HG03064 (cell line): ENCODE results near the gene GCAT.

Source experiments
- ATAC-seq: cut with Tn5 transposase; IDR thresholded peaks from one replicate; pipeline ENCODE4 v1.9.1; 2021; ENCODE audit warnings: low read depth; ENCODE audit not compliant: unreplicated experiment

GCAT gene

DNA sequence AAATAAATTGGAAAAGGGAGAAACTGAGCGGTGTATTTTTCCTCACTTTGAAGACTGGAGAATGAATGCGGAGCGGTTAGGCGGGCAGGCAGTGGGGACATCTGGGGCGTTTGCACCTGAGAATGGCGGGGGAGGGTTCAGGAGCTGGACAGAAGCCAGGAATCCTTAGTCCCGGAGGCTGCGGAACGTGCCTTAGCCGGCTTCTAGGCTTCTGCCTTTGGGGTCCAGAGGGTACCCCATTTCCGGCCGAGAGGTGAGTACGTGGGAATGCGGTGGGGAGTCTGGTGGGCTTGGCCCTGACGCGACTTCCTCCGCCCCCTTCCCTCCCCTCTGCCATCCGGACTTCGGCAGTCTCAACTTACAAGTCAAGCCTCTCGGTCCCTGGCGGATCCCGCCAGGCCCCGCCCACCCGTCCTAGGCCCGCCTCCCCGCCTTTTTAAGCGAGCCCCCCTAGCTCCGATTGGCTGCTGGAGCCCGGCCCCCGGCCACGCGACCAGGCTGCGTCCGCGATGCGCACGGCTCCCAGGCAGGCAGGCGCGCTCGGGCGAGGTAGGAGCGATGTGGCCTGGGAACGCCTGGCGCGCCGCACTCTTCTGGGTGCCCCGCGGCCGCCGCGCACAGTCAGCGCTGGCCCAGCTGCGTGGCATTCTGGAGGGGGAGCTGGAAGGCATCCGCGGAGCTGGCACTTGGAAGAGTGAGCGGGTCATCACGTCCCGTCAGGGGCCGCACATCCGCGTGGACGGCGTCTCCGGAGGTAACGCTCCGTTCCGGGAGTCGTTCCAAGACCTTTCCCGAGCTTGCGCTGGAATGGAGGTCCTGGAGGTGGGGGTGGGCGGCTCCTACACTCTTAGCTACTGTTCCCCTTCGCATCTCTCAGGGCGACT is at the start of gene GCAT:
TSS of gene GCAT (plus strand) at position 525 of the 884 bp plus-strand sequence. CDS start at position 559, 34 bp downstream.
- peak; percentile 83 for ATAC-seq

DNA sequence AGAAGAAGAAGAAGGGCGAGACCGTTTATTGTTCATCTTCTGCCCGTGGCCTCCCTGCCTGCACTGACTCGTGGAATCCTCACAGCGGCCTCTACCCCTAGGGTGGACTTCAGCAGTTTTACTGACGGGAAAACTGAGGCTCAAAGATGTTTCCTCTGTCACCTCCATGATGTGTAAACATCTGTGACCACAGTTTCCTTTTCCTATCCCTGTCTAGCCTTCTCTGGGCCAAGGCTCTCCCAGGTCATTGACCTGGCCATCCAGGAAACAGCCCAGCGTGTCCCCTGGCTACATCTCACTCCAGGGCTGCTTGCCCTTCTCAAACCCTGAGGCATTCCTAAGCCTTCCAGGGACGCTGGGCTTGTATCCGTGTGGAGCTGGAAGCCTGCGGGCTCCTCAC is 49.0 kb upstream of the GCAT start:
- ATAC-seq = no peak

DNA sequence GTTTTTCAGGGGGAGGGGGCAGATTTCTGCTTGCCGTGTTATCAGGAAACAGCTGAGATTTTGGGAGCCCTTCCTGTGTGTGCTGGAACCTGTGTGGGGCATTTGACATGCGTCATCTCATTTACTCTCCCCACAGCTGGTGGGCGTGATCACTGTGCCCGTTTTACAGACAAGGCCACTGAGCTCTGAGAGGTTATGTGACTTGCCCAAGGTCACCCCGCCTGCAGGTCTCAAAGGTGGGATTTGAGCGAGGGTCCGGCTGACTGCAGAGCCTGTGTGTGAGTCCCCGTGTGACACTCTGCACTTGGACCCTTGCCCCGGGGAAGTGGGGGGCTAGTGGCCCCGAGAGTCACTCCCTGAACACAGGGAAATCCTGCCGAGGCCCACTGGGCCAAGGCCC is 48.5 kb upstream of the GCAT start:
- no peak for ATAC-seq

DNA sequence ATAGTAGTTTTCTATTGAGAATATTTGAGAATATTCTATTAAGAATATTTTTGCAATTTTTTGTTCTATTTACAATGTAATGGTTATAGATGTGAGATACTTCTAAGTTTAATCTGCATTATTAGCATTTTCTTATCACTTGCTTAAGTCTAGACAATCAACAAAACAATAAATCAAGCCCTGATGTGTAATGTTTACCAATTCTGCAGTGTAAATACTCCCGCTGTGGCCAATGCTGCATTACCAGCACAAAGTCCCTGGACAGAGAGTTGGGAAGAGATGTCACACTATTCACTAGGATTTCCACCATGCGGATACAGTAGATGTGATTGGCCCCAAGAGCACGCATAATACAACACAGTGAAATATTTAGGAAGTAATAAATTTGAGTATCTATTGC is 47.6 kb upstream of the GCAT start:
- ATAC-seq = no peak

DNA sequence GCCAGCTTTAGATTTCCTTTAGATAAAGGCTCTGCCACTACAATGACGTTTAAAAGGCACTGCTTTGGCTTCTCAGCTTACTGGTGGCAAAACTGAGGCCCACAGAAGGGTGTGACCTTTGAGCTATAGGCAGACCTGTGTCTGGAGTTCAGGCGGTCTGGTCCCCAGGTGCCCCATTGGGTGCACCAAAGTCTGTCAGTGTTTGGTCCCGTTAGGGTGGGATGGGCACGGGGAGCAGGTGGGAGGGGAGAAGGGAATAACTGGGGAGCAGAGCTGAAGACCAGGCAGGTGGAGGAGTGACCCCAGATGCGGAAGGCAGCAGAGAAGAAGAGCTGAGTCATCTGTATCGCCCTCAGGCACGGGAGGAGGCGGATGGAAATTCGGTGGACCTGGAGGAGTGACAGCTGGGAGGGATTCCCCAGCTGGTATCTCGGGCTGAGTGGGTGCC is 45.3 kb upstream of the GCAT start:
- ATAC-seq = no peak

DNA sequence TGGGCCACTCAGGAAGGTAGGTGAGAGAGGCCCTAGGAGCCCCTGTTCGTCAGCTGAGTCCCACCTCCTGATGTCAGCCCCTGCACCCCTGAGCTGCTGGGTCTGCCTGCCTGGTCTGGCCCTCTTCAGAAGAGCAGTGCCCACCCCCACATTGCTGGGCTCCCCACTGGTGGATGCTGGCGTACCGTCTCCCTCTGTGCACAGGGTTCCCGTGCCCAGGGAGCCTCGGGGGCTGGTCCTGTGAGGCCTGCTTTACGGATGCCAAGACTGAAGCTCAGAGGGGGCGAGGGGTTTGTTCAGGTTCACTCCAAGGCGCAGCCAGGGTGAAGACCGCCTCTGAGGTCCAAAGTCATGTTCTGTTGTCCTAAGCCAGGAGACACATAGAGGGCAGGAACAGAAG is 44.7 kb upstream of the GCAT start:
- no peak for ATAC-seq

DNA sequence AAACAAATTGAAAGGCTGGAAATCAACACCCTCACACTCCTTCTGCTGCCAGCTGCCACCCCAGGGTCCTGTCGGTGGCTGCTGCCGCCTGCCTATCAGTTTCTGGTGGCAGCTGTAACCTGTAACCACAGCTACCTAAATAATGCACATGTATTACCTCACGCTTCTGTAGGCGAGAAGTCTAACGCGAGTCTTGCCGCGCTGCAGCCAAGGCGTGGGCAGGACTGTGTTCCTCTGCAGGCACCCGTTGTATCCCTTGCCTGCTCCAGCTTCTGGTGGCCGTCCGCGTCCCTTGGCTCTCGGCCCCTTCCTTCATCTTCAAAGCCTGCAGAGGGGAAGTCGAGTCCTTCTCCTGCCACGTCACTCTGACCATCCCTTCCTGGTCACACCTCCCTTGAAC is 44.1 kb upstream of the GCAT start:
- no peak for ATAC-seq

DNA sequence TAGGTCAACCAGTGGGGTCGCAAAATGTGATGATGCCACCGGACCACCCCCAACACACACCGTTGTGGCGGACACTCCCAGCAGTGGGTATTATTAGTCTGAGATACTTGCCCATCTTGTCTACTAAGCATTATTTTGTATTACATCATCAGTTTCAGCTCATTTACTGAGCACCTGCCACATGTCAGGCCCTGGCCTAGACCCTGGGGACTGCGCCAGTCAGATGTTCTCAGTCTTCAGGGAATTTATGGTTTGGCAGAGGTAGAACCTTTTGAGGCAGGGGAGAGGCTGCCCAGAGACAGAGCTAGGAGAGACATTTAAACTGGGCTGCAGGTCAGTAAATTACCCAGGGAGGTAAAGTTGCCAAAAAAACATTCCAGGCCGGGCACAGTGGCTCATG is 43.1 kb upstream of the GCAT start:
- no peak for ATAC-seq

DNA sequence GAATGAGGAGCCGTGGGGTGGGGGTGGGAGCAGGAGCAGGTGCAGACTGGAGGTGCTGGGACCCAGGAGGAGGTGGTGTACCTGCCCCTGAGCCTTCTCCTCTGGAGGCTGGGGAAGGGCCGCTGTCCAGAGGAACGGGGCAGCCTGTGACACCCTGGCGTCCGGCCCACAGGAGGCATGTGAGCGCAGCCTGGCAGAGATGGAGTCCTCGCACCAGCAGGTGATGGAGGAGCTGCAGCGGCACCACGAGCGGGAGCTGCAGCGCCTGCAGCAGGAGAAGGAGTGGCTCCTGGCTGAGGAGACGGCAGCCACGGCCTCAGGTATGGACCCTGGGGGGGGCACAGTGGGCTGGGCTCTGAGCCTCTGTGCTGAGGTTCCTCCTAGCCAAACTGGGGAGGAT is 42.2 kb upstream of the GCAT start:
- no peak for ATAC-seq

DNA sequence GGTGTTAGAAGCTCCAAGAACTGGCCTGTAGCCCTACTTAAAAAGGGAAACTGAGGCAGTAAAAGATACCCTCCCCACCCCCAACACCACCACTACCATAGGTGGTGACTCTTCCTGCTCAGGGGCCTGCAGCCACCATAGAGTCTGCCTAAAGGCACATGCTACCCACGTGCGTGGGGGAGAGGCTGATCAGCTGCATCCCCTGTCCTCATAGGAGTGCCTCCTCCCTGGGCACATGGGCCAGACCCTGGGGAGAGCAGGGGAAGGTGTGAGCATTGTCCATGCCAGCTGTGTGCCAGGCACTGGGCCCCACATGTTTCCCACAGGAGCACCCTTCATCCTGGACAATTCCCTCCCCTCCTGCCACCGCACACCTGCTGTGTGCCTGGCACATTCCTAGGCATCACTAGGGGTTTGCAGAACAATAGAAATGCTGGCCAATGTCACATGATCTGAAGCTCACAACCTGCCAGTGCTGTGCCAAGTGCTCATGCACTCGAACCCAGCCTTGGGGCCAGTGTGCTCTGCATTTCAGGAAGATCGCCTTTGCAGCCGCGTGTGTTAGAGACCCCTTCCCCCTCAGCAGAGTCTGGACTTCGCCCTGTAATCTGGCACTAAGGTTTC is 41.7 kb upstream of the GCAT start:
- no peak for ATAC-seq

DNA sequence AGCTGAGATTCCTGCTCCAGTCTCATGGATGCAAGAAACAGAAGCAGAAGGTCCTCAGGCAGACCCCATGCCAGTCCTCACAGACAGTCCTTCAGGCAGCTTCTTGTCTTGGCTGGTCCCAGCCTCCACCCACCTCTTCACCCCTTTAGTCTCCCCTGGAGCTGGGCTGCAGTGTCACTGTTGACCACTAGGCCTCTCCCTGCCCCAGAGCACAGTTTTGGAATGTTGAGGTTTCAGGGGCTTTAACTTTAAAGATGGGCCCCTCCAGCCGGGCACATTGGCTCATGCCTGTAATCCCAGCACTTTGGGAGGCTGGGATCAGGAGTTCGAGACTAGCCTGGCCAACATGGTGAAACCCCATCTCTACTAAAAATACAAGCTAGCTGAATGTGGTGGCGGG is 39.5 kb upstream of the GCAT start:
- ATAC-seq = no peak

DNA sequence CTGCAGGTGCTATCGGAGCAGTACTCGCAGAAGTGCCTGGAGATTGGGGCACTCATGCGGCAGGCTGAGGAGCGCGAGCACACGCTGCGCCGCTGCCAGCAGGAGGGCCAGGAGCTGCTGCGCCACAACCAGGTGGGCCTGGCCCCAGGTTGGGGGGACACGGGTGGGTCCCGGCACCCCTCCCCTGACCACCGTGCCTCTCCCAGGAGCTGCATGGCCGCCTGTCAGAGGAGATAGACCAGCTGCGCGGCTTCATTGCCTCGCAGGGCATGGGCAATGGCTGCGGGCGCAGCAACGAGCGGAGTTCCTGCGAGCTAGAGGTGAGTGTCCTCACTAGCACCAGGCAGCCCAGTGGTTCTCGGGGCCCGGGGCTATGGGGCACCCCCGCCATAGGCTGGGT is 38.7 kb upstream of the GCAT start:
- ATAC-seq = no peak

DNA sequence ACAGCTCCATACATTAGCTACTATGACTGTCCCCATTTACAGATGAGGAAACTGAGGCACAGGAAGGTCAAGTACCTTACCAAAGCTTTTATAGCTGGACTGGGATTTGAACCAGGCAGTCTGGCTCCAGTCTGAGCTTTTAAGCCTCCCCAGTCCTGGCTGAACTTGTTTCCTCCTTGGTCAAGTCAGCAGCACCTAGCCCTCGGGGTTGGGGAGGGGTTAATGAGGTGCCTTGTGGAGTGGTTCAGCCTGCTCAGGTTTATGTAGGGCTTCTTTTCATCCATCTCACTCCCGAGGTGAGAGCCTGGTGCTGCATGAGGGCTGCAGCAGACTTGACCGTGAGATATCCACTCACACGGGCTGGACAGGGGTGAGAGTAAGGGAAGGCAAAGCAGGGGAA is 36.7 kb upstream of the GCAT start:
- no peak for ATAC-seq

DNA sequence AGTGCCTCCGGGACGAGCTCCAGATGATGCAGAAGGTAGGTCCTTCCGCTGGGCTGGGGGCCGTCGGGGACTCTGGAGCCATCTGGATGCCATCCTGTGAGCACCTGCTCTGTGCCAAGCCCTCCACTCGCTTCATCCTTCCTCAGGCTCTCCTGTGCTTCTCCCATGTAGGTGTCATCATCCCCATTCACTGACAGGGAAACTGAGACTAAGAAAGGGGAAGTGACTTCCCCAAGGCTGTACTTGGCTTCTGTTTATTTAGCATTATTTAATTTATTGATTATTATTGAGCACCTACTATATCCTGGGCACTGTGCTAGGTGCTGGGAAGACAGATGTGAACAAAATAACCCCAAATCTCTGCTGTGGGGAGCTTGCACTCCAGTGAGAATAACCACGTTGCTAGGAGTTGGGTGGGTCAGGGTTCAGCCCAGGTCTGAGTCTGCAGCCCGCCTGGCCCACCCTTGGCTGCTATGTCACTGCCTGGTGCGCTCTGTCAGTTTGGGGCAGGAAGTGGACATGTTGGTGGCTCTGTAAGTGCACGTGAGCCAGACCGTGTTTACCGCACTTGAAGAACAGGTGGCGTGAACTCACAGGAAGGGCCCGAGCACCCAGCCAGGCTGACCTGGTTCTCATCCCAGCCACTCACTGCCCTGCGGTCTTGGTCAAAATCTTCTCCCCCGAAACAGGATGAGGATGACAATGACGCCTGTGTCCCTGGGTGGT is 35.9 kb upstream of the GCAT start:
- ATAC-seq = no peak

DNA sequence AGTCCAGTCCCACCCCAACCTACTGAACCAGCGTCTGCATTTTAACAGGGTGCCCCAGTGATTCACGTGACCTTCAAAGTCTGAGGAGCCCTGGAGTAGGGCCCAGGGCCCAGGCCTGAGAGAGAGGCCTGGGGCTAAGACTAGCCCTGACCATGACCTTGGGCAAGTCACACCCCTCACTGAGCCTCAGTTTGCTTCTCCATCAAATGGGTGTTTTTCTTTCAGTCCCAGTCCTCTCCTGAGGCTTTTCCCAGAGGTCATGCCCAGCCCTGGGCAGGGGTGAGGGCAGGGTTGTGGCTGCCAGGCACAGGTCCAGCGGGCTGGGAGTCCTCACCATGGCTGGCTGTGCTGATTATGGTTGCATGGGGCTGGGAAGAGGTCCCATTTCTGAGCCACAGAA is 33.0 kb upstream of the GCAT start:
- no peak for ATAC-seq

DNA sequence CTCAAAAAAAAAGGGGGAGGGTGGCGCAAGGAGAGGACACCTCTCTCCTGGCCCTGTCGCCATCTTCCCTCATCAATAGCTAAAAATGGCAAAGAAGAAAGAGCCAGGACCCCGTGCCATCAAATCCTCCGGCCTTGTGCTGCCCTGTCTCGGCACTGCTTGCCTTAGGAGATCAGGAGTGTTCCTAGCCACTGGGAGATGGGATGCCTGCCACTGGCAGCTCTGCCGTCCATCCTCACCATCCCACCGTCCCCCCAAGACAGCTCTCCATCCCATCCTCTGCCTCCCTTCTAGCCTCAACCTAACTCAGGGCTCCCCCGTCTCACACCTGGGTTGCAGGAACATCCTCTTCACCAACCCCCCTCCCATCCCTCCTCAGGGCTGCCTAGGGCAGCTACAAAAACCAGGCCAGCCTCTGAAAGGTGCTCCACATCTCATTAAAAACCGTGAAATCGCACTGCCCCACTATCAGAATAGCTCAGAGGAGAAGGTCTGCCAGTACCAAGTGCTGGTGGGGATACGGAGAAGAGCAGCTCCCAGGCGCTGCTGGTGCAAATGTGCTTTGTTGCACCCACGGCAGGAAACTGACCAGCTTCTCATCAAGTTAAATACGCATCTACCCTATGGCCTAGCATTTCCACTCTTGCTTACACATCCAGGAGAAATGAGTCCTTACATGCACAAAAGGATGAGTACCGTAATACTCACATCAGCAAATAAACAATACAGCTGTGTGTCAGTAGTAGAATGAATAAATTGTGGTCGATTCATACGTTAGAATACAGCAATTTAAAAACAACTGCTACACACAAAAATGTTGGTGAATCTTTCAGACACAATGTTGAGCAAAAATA is 31.7 kb upstream of the GCAT start:
- no peak for ATAC-seq

DNA sequence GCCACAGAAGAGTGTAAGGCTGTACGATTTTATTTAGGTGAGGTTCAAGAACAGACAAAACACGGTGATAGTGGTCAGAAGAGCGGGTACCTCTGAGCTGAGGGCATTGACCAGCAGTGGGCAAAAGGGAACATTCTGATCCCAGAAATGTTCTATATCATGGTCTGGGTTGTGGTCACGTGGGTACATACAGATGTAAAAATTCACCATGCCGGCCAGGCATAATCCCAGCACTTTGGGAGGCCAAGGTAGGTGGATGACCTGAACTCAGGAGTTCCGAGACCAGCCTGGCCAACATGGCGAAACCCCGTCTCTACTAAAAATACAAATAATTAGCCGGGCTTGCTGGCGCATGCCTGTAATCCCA is 31.1 kb upstream of the GCAT start:
- no peak for ATAC-seq

DNA sequence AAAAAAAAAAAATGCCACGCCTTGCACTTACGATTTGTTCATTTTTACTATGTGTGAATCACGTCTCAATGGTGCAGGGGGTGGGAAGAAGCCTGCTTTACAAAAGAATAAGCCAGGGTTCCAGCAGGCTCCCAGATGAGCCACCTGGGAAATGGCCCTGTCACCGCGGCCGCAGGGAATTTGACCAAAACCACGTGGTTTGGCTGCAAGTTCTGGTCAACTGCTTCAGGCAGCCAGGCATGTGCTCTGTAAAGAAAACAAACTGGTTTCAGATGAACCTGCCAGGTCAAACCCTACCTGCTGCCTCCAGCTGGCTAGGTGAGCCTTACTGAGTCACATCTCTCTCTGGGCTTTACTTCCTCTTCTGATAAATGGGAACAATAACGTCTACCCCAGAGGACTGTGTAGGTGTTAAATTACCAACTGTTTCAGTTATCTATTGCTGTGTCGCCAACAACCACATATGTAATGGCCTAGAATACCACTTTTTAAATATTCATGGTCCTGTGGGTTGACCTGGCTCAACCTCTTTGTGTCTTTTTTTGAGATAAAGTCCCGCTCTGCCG is 30.5 kb upstream of the GCAT start:
- no peak for ATAC-seq

DNA sequence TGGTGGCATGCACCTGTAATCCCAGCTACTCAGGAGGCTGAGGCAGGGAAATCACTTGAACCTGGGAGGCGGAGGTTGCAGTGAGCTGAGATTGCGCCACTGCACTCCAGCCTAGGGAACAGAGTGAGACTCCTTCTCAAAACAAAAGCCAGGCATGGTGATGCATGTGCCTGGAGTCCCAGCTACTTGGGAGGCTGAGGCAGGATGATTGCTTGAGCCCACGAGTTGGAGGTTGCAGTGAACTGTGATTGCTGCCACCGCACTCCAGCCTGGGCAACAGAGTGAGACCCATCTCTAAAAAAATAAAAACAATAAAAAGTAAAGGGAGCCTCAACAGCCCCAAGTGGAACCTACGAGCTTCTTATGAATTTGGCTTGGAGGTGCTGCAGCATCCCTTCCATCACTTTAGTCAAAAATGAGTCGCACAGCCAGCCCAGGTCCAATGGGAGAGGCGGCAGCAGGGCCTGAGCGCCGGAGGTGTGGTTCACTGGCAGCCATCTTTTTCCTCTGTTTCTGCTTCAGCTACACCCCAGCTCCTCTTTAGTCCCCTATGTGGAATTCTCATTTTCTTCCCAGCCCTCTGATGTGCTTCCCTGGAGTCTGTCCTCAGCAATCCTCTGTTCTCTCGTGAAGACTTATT is 29.2 kb upstream of the GCAT start:
- no peak for ATAC-seq
